NAMALWA (cell line): Measurements from ENCODE around the gene INHBC.
"Not testable (repeated sequence)": the region's sequence is repeated elsewhere in the genome, so short reads cannot be mapped to it uniquely, and the experiment has no call there.

ENCODE experiments used
- DNase-seq: peaks from one replicate; pipeline ENCODE4 v3.0.0-alpha.2; 2015; ENCODE audit warnings: low spot score

The INHBC gene

DNA sequence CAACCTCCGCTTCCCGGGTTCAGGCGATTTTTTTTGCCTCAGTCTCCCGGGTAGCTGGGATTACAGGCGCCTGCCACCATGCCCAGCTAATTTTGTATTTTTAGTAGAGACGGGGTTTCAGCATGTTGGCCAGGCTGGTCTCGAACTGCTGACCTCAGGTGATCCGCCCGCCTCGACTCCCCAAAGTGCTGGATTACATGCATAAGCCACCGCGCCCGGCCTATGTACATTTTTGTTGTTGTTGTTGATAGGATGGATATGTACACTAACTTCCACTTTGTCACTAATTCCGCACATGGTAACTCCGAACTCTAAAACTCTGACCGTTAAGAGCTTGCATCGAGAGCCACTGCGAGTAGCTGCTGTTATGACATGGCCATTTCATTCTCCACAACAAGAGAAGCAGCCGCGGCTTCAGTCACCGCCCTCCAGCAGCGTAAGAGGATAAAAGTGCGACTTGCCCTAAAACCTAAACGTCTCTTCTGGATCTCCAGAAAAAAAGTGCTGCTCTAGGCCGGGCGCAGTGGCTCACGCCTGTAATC lies 52.5 kb downstream of the INHBC start:
- no peak for DNase-seq

DNA sequence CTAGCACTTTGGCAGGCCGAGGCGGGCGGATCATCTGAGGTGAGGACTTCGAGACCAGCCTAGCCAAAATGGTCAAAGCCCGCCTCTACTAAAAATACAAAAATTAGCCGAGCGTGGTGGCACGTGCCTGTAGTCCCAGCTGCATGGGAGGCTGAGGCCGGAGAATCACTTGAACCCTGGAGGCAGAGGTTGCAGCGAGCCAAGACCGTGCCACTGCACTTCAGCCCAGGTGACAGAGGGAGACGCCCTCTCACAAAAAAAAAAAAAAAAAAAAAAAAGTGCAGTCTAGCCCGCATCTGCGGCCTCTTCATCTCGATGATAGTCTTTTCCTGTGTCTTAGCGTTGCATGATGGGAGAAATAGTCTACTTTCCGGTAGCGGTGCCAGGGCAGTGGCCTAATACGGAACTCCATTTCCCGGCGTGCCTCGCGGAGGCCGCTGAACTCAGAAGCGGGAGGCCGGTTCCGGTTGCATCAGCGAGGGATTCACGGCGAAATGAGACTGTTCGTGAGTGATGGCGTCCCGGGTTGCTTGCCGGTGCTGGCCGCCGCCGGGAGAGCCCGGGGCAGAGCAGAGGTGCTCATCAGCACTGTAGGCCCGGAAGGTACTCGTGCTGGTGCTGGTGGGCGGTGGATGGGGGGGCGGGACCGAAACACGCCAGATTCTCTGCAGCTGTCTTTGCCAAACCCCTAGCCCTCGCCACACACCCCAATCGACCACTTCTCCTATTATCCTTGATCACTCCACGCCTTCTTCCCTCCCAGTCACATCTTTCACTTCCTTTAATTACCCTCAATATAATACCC lies 53.2 kb downstream of the INHBC start, which contains the start of gene MARS1:
Gene MARS1 (plus strand): TSS at position 472 of the 805 bp plus-strand sequence. CDS start 23 bp downstream, at position 495.
- peak; percentile 98 for DNase-seq

DNA sequence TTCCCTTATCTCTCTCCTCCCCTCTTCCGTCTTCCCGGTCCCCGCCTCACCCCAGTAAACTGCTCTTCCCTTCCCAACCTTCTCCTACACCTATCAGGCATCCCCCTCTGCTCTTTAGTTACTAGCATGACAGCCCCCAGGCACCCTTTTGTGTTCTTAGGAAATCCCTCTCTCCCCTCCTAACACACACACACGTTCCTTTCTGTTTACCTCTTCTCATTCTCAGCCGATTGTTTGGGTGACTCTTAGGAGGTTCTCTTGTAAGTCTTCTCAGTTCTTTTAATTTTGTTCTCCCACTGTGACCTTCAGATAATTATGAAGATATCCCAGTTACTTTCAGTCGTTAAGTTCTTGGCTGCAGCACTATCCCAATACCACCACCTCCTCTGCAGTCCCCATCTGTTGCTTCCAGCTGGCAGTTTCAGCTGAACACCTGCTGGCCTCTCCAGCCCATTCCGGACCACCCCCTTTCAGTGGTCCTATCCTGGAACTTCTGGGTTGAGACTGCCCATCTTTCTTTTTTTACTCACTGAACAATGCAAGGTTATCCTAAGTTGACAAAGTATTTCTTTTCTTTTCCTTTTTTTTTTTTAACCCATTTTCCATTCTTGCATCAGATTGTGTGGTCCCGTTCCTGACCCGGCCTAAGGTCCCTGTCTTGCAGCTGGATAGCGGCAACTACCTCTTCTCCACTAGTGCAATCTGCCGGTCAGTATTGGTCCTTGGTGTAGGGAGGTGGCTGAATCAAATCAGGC lies 54.0 kb downstream of the INHBC start:
- DNase-seq = peak; percentile 43

DNA sequence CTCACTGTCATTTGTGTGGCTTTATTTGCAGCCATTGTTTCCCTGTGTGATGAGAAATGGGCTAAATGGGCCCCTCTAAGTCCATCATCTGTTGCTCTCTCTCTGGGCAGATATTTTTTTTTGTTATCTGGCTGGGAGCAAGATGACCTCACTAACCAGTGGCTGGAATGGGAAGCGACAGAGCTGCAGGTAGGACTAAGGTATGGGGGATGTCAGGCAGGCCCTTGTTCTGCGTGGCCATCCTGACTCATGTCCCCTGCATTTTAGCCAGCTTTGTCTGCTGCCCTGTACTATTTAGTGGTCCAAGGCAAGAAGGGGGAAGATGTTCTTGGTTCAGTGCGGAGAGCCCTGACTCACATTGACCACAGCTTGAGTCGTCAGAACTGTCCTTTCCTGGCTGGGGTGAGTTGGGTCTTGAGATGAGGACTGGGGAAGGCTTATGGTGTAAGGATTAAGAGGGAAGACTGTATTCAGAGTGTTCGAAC lies 54.6 kb downstream of the INHBC start:
- no peak for DNase-seq

DNA sequence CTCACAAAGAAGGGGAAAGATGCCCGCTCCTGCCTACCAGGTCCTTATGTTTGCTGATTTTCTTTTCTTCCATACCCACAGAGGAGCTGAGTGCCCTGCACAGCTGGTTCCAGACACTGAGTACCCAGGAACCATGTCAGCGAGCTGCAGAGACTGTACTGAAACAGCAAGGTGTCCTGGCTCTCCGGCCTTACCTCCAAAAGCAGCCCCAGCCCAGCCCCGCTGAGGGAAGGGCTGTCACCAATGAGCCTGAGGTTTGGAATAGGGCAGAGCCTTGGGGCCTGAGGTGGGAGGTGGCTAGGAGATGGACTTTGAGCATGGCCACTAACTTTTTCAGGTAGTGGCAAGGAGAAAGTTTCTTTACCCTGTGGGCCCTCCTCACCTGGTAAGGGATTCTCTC lies 55.5 kb downstream of the INHBC start:
- DNase-seq = no peak

DNA sequence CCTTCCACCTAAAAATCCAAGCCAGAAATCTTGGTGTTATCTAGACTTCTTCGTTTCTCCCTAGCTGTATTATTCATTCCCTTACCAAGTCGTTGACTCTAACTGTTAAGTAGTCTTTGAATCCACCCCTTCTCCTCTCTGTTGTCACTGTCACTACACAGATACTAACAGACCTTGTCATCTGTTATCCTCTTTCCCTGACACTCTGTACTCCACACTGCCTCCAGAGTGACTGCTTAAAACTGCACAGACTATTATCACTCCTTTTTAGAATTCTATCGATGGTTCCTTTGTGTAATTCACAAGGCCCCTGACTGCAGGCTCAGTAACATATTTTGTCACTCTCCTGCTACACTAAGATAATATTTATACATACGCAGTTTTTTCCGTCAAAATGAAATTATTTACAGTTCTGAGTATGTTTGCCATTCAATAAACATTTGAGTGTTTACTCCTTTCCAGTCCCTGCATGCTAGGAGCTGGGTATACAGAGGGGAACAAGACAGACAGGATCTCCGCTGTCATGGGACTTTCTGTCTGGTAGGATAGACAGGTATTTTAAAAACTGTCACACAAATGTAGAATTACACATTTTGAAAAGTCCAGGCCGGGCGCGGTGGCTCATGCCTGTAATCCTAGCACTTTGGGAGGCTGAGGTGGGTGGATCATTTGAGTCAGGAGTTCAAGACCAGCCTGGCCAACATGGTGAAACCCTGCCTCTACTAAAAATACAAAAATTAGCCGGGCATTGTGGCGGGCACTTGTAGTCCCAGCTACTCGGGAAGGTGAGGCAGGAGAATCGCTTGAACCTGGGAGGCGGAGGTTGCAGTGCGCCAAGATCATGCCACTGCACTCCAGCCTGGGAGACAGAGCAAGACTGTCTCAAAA lies 57.1 kb downstream of the INHBC start:
- peak; percentile 66 for DNase-seq

DNA sequence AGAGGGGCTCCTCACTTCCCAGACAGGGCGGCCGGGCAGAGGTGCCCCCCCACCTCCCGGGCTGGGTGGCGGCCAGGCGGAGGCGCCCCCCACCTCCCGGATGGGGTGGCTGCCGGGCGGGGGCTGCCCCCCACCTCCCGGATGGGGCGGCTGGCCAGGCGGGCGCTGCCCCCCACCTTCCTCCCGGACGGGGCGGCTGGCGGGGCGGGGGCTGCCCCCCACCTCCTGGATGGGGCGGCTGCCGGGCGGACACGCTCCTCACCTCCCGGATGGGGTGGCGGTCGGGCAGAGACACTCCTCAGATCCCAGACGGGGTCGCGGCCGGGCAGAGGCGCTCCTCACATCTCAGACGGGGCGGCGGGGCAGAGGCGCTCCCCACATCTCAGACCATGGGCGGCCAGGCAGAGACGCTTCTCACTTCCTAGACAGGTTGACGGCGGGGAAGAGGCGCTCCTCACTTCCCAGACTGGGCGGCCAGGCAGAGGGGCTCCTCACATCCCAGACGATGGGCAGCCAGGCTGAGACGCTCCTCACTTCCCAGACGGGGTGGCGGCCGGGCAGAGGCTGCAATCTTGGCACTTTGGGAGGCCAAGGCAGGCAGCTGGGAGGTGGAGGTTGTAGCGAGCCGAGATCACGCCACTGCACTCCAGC lies 60.6 kb downstream of the INHBC start:
- DNase-seq = not testable (repeated sequence)

DNA sequence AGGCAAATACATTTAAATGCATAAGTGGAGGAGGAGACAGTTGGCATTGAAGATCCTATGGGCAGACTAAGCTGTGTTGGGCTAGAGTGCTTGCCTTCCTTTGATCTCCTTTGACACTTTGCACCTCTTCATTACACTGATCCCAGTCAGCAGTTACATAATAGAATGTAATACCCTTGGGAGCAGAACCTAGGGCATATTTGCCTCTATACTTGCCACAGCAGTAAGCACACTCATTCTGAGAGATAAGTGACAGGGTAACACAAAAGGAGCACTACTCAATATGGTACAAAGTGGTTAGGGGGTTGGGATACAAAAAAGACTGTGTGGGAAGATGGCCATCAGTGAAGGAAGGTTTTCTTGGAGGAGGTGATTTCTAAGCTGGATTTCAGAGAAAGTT lies 62.2 kb downstream of the INHBC start:
- no peak for DNase-seq

DNA sequence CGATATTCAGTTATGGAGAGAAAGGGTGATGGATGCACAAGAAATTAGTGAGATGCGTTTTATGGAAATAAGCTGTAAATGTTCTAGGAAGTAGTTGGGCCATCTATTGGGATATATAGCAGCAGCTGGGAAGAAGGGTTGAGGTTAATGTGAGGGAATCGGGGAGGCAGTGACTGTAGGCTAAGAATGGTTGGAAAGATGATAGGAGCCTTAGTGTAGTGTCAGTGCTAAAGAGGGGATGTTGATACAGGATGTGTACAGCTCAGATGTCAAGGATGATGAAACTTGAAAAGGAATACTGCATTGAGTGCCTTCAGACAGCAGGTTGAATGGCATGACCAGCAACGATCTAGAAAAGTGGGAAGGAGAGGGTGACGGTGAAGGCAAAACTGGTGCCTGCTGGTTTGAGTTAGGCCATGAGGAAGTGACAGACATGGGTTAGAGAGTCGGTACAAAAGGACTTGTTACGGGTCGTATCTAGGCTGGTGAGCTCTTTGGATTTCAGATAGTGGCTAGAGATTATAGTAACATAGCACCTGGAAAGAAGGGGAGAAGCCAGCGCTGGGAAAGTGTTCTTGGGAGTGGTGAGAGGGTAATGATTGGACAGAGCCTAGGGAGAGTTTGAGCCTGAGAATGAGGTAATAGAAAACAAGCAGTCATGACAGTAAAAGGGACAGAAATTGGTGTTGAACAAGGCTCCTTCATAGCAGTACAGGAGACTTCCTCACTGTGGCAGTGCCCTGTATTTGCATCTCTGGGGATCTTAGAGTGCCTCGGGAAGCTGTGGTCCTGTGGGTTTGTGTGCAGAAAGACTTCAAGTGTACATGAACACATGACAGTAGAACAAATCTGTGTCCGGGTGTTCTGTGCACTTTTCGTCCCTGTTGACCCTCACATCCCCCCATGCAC lies 62.9 kb downstream of the INHBC start:
- DNase-seq = no peak

DNA sequence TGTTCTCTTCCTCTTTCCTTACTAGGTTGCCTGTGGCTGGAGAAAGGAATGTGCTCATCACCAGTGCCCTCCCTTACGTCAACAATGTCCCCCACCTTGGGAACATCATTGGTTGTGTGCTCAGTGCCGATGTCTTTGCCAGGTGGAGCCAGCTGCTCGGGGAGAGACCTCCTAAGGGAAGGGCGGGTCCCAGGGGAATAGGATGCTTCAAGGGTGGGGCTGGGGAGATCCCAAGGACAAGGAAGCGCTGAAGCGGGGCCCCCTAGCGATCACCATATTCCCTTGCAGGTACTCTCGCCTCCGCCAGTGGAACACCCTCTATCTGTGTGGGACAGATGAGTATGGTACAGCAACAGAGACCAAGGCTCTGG lies 63.5 kb downstream of the INHBC start:
- DNase-seq = no peak

DNA sequence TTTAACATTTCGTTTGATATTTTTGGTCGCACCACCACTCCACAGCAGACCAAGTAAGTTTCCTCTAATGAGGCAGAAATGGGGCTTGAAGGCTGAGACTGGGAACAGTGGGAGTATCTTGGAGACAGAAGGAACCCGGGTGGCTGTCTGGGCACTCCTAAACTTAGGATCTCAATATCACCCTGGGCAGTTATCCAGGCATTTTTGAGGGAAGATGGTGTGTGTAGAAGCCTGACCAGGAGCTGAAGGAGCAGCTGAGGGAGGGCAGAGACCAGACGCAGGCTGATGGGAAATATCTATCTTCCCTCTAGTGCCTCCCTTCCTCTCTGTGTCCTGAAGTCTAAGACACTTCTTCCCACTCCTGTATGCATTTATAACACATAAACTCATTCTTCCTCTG lies 64.0 kb downstream of the INHBC start:
- DNase-seq = no peak

DNA sequence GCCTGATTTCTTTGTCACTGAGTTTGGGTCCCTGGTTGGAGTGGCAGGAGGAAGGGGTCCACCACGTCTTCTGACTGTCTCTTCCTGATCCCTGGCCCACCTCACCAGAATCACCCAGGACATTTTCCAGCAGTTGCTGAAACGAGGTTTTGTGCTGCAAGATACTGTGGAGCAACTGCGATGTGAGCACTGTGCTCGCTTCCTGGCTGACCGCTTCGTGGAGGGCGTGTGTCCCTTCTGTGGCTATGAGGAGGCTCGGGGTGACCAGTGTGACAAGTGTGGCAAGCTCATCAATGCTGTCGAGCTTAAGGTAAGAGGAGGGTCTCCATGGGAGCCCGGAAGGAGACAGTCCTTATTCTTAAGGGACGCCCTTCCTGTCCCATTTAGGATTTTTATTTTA lies 65.6 kb downstream of the INHBC start:
- no peak for DNase-seq
